ENCODE measurements around the gene GANAB.

DNA sequence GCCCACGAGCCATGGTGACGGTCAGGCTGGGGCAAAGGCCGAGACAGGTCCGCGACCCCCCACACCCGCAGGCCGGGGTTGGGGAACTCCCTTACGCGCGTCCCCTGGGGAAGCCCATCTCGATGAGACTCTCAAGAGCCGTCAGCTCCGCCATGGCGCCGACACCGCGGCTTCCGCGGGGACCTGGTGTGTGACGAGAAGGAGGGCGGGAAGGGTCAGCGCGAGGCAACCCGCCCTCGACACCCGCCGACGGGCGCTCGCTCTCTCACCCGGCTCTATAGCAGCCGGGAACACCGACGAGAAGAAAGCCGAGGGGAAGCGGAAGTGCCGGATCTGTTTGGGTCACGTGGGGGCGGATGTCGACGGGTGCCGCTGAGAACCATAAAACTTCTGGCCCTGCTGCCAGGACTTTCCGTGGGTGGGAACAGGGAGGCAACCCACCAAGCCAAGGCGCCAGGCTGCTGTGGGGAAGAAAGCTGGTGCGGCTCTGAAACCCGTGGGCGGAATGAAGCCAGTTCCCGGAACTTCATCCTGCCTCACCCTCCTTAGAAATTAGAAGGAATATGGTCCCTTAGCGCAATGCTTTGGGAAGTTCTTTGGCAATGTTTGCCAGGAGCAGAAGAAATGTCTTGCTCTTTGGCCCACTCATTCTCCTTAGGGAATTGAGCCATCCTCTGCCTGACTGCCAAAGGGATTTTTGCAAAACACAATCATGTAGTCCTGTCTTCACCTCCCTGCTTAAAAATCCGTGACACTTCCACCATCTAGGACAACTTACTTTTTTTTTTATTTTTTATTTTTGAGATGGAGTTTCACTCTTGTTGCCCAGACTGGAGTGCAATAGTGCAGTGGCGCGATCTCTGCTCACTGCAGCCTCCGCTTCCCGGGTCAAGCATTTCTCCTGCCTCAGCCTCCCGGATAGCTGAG is 32.6 kb upstream of the GANAB start, which contains the start of gene UBXN1:
- TF ChIP-seq, protein P1, sequence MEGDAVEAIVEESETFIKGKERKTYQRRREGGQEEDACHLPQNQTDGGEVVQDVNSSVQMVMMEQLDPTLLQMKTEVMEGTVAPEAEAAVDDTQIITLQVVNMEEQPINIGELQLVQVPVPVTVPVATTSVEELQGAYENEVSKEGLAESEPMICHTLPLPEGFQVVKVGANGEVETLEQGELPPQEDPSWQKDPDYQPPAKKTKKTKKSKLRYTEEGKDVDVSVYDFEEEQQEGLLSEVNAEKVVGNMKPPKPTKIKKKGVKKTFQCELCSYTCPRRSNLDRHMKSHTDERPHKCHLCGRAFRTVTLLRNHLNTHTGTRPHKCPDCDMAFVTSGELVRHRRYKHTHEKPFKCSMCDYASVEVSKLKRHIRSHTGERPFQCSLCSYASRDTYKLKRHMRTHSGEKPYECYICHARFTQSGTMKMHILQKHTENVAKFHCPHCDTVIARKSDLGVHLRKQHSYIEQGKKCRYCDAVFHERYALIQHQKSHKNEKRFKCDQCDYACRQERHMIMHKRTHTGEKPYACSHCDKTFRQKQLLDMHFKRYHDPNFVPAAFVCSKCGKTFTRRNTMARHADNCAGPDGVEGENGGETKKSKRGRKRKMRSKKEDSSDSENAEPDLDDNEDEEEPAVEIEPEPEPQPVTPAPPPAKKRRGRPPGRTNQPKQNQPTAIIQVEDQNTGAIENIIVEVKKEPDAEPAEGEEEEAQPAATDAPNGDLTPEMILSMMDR (IDR thresholded peaks at IDR 0.05): peak in 1 of 6 experiments; percentile 10
- peak in 1 of 2 donors; percentile 58 for TF ChIP-seq POLR2A (IDR thresholded peaks at IDR 0.05)

Data from thyroid gland (tissue), 4 donors.